Panc1 (cell line): Measurements from ENCODE around the gene KLHL35.

Experiments used
- POLR2AphosphoS5 ChIP-seq: IDR thresholded peaks from 2 replicates; pipeline ENCODE4 v1.6.1; 2012; ENCODE audit warnings: mild to moderate bottlenecking, low read depth, low read length, moderate library complexity
- TCF7L2 ChIP-seq: IDR thresholded peaks from 2 replicates; pipeline ENCODE4 v1.6.1; 2011; ENCODE audit warnings: mild to moderate bottlenecking, low read depth, low read length, inconsistent platforms
- TF ChIP-seq, protein P1 (sequence below): fragments of 450-650 bp; IDR thresholded peaks from 2 replicates; pipeline ENCODE4 v1.5.1; 2017; ENCODE audit warnings: mild to moderate bottlenecking
- TF ChIP-seq, protein P2 (sequence below), 2 experiments: IDR thresholded peaks; 2 replicates each; pipeline ENCODE4 v1.6.1; 2011 to 2012; ENCODE audit warnings: low read depth in 2 of 2, control low read depth in 1 of 2, low read length in 1 of 2, mild to moderate bottlenecking in 1 of 2, moderate library complexity in 1 of 2; ENCODE audit not compliant: insufficient read depth in 1 of 2

- TF ChIP-seq, protein P1, sequence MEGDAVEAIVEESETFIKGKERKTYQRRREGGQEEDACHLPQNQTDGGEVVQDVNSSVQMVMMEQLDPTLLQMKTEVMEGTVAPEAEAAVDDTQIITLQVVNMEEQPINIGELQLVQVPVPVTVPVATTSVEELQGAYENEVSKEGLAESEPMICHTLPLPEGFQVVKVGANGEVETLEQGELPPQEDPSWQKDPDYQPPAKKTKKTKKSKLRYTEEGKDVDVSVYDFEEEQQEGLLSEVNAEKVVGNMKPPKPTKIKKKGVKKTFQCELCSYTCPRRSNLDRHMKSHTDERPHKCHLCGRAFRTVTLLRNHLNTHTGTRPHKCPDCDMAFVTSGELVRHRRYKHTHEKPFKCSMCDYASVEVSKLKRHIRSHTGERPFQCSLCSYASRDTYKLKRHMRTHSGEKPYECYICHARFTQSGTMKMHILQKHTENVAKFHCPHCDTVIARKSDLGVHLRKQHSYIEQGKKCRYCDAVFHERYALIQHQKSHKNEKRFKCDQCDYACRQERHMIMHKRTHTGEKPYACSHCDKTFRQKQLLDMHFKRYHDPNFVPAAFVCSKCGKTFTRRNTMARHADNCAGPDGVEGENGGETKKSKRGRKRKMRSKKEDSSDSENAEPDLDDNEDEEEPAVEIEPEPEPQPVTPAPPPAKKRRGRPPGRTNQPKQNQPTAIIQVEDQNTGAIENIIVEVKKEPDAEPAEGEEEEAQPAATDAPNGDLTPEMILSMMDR: no peak
- TF ChIP-seq, protein P2, sequence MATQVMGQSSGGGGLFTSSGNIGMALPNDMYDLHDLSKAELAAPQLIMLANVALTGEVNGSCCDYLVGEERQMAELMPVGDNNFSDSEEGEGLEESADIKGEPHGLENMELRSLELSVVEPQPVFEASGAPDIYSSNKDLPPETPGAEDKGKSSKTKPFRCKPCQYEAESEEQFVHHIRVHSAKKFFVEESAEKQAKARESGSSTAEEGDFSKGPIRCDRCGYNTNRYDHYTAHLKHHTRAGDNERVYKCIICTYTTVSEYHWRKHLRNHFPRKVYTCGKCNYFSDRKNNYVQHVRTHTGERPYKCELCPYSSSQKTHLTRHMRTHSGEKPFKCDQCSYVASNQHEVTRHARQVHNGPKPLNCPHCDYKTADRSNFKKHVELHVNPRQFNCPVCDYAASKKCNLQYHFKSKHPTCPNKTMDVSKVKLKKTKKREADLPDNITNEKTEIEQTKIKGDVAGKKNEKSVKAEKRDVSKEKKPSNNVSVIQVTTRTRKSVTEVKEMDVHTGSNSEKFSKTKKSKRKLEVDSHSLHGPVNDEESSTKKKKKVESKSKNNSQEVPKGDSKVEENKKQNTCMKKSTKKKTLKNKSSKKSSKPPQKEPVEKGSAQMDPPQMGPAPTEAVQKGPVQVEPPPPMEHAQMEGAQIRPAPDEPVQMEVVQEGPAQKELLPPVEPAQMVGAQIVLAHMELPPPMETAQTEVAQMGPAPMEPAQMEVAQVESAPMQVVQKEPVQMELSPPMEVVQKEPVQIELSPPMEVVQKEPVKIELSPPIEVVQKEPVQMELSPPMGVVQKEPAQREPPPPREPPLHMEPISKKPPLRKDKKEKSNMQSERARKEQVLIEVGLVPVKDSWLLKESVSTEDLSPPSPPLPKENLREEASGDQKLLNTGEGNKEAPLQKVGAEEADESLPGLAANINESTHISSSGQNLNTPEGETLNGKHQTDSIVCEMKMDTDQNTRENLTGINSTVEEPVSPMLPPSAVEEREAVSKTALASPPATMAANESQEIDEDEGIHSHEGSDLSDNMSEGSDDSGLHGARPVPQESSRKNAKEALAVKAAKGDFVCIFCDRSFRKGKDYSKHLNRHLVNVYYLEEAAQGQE (IDR thresholded peaks at IDR 0.05; ENCODE audit: insufficient read depth in 1 of 2, low read depth in 2 of 2, low read length in 1 of 2): no peak
- TF ChIP-seq POLR2AphosphoS5 (no peak), TCF7L2 (no peak)
These were observed 34.9 kb upstream of the KLHL35 start for GRCh38 chr11:75467881-75468280.
